HepG2 (cell line): ENCODE results near the gene FAF2. TPM values are rescaled to one million over a fixed set of nuclear protein-coding genes. Genes with fewer than 3 reads are reported as not detected.

Experiments
- ATAC-seq: fragments of 200-7000 bp; cut with Tn5 transposase; 3 replicates; pipeline ENCODE4 v1.9.1; 2020; ENCODE audit warnings: mild to moderate bottlenecking, moderate library complexity
- BruUV-seq: library from RNA; stranded (reverse); fragments of 400-500 nt; replicated peaks from 2 replicates; lab custom pipeline; 2021; lab: Mats Ljungman, UMichigan
- CTCF ChIA-PET: fragments of 300-600 bp; formaldehyde crosslinking; extraction: SDS; loops from one replicate; lab custom pipeline; 2021; ENCODE audit warnings: low total read pairs, inconsistent platforms, low intra/inter-chr PET ratio; lab: Yijun Ruan, JAX
- POLR2A ChIA-PET: fragments of 350-600 bp; sonication (Branson Sonifier 250); formaldehyde crosslinking; loops from one replicate; lab custom pipeline; 2020; ENCODE audit warnings: antibody characterized with exemption, inconsistent platforms; lab: Yijun Ruan, JAX
- DNase-seq: peaks from one replicate; pipeline ENCODE4 v3.0.0-alpha.2; 2015; ENCODE audit warnings: low spot score
- FAIRE-seq: peaks from 3 replicates; lab custom pipeline; 2011; peaks lifted over from hg19 to GRCh38; lab: Jason Lieb, UNC
- H2AFZ ChIP-seq: one replicate; pipeline ENCODE4 v1.6.1; 2011; ENCODE audit warnings: low read length, inconsistent platforms
- H3K27ac ChIP-seq: fragments of 300-600 bp; 3 replicates; pipeline ENCODE4 v1.8.0; 2011; ENCODE audit warnings: mixed run types, mild to moderate bottlenecking, mixed read lengths, low read length, inconsistent platforms; ENCODE audit not compliant: insufficient read depth; ENCODE audit errors: extremely low read length
- H3K27me3 ChIP-seq, 2 experiments: fragments of 200-600 bp in 1 of 2; 2 replicates in 1 of 2; 3 replicates in 1 of 2; pipeline versions ENCODE4 v1.6.0 to v1.8.0; 2011; ENCODE audit warnings: low read length in 2 of 2, mild to moderate bottlenecking in 2 of 2, moderate library complexity in 2 of 2, inconsistent platforms in 1 of 2; ENCODE audit not compliant: insufficient read depth in 2 of 2, control insufficient read depth in 1 of 2
- H3K36me3 ChIP-seq, 2 experiments: fragments of 200-600 bp in 1 of 2; replicated peaks in 1 of 2; 2 replicates in 1 of 2; 3 replicates in 1 of 2; pipeline versions ENCODE4 v1.5.1 to v1.8.0; 2011; ENCODE audit warnings: low read length in 2 of 2, inconsistent platforms in 1 of 2; ENCODE audit not compliant: insufficient read depth in 2 of 2, control insufficient read depth in 1 of 2
- H3K4me1 ChIP-seq: 2 replicates; pipeline ENCODE4 v1.5.1; 2012; ENCODE audit warnings: low read length, inconsistent platforms; ENCODE audit not compliant: insufficient read depth
- H3K4me2 ChIP-seq: 2 replicates; pipeline ENCODE4 v1.6.0; 2011; ENCODE audit warnings: low read depth, low read length, inconsistent platforms
- H3K4me3 ChIP-seq, 3 experiments: fragments of 200-600 bp in 1 of 3; sonication (generic), shearing (Covaris generic) in 1 of 3; replicated peaks in 1 of 3; 2 replicates each; pipeline ENCODE4 v1.5.1; 2011 to 2016; ENCODE audit warnings: low read length in 3 of 3, inconsistent platforms in 2 of 3, low read depth in 2 of 3, mild to moderate bottlenecking in 2 of 3, control low read depth in 1 of 3, mixed read lengths in 1 of 3; ENCODE audit not compliant: insufficient read depth in 1 of 3
- H3K79me2 ChIP-seq: one replicate; pipeline ENCODE4 v1.6.1; 2011; ENCODE audit warnings: low read length, inconsistent platforms; ENCODE audit not compliant: insufficient read depth
- H3K9ac ChIP-seq: 2 replicates; pipeline ENCODE4 v1.6.0; 2011; ENCODE audit warnings: mild to moderate bottlenecking, low read depth, low read length, inconsistent platforms; ENCODE audit not compliant: insufficient read depth
- H3K9me3 ChIP-seq: 2 replicates; pipeline ENCODE4 v1.5.1; 2012; ENCODE audit warnings: mild to moderate bottlenecking, low read length
- H4K20me1 ChIP-seq: 2 replicates; pipeline ENCODE4 v1.6.0; 2011; ENCODE audit warnings: inconsistent platforms, mild to moderate bottlenecking, low read length, moderate library complexity; ENCODE audit not compliant: insufficient read depth
- AGO2 ChIP-seq: fragments of 200-400 bp; formaldehyde crosslinking; optimal IDR thresholded peaks from 2 replicates; pipeline ENCODE3; 2017; ENCODE audit warnings: mild to moderate bottlenecking, low read depth, low read length, moderate library complexity
- HNRNPL ChIP-seq: fragments of 200-400 bp; formaldehyde crosslinking; IDR thresholded peaks from 2 replicates; pipeline ENCODE4 v1.6.1; 2017; ENCODE audit warnings: mild to moderate bottlenecking, low read depth, low read length
- PCBP2 ChIP-seq: fragments of 200-400 bp; formaldehyde crosslinking; optimal IDR thresholded peaks from 2 replicates; pipeline ENCODE3; 2018; ENCODE audit warnings: low read length, low read depth; ENCODE audit not compliant: poor library complexity, severe bottlenecking
- SNAI1 ChIP-seq: sonication (generic); formaldehyde crosslinking; IDR thresholded peaks from 2 replicates; pipeline ENCODE4 v1.5.0; 2020; ENCODE audit warnings: mild to moderate bottlenecking, missing genetic modification reagents, borderline replicate concordance
- ZNF501 ChIP-seq: sonication (generic); formaldehyde crosslinking; IDR thresholded peaks from 2 replicates; pipeline ENCODE4 v1.5.1; 2020; ENCODE audit warnings: mild to moderate bottlenecking, moderate library complexity, missing genetic modification reagents
- ZNF766 ChIP-seq: sonication (generic); formaldehyde crosslinking; IDR thresholded peaks from 2 replicates; pipeline ENCODE4 v1.5.0; 2020; ENCODE audit warnings: missing genetic modification reagents, borderline replicate concordance
- ZSCAN12 ChIP-seq: sonication (generic); formaldehyde crosslinking; IDR thresholded peaks from 2 replicates; pipeline ENCODE4 v1.9.0; 2021; ENCODE audit warnings: mild to moderate bottlenecking, missing genetic modification reagents
- WGBS: methylation state at CpG from one replicate; pipeline ENCODE4 v1.1.6; 2017; ENCODE audit warnings: low lambda C conversion rate; 5-methylcytosine and 5-hydroxymethylcytosine counted together
- in situ Hi-C: cut with HindIII; loops from 2 replicates; pipeline ENCODE4 v1.10.0; 2017; ENCODE audit warnings: low pct_unique_long_range_greater_than_20kb; ENCODE audit not compliant: extremely low pct_ligation_motif_present
- intact Hi-C: fragments of 100-400 bp; cut with micrococcal nuclease; formaldehyde crosslinking; loops from one replicate; pipeline ENCODE4 v1.10.0; 2022; ENCODE audit not compliant: unreplicated experiment
- polyA plus RNA-seq, 8 experiments: library from polyadenylated mRNA; depleted of rRNA in 3 of 8; stranded (reverse) in 7 of 8; unstranded in 1 of 8; fragments of >200 nt; fragmentation: Illumina TruSeq in 4 of 8; extraction: Trizol in 4 of 8; gene quantifications; 2 replicates each; pipeline versions ENCODE4 v1.2.1 to v1.2.3, GENCODE V29; 2011 to 2016; ENCODE audit warnings: low read depth in 4 of 8, missing spikeins in 1 of 8, mixed read lengths in 1 of 8; ENCODE audit not compliant: insufficient read depth in 1 of 8
- total RNA-seq, 5 experiments: library from RNA; depleted of rRNA; stranded (reverse); fragments of >200 nt; fragmentation: Illumina TruSeq; extraction: Trizol; gene quantifications; 2 replicates each; pipeline ENCODE4 v1.2.3, GENCODE V29; 2016; ENCODE audit warnings: low read depth in 1 of 5
- TF ChIP-seq, protein P1 (sequence below): IDR thresholded peaks from 2 replicates; pipeline ENCODE4 v1.6.1; 2016; ENCODE audit warnings: mild to moderate bottlenecking, missing biosample characterization, missing genetic modification reagents
- TF ChIP-seq, protein P2 (sequence below): sonication (generic); formaldehyde crosslinking; IDR thresholded peaks from 2 replicates; pipeline ENCODE4 v1.8.0; 2023; ENCODE audit warnings: mild to moderate bottlenecking, missing genetic modification reagents
- TF ChIP-seq, protein P3 (sequence below): sonication (generic); formaldehyde crosslinking; IDR thresholded peaks from 2 replicates; pipeline ENCODE4 v1.4.0; 2020; ENCODE audit warnings: missing genetic modification reagents
- TF ChIP-seq, protein P4 (sequence below): sonication (generic); formaldehyde crosslinking; IDR thresholded peaks from 2 replicates; pipeline ENCODE4 v1.4.0; 2020; ENCODE audit warnings: low read depth, missing genetic modification reagents

FAF2 gene
- total and polyA plus RNA-seq, 2 of the 13 experiments (the other 11 are each of a cell fraction or from before 2014, with no cell fraction given): 27.8 to 34.3 TPM

DNA sequence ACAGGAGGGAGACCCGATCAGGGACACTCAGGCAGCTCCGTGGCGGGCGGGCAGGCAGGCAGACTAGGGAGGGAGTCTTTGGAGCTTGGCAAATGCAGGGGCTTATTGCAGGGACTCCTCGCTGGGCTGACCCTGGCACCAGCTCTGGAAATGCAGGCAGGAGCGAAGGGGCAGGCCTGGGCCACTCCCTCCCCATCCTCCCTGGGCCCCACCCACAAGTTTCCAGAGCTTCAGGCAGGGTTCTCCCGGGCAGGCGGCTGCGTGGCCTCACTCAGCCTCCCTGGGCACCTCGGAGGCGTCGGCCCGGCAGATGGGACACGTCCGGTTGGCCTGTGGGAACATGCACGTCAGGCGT is 80.6 kb downstream of the FAF2 start:
- H3K27me3 ChIP-seq: no peaks in the 10 kb centered on the region
- no peak overlapping the region for H3K4me3 ChIP-seq
- in situ Hi-C loops: loop anchor here (25.0 kb wide), 1 partner anchor 834 kb away; the partner anchor contains the start of genes LMAN2 and RGS14
- H3K27ac ChIP-seq: no peak overlapping the region
- 100% methylated on average over 1 of the region's 17 CpGs for WGBS
- no peak overlapping the region for H3K4me2 ChIP-seq
- no peak for DNase-seq
- H3K9ac ChIP-seq: no peak overlapping the region
- CTCF ChIA-PET: no interaction called here
- peaks cover 16% of the 10 kb centered on the region for H4K20me1 ChIP-seq
- ATAC-seq: no peak
- peak; percentile 15 for TF ChIP-seq AGO2
- TF ChIP-seq ZNF501 (CRISPR knock-in tag): no peak
- TF ChIP-seq HNRNPL: 0 out of 2 replicates have a peak, but pooled peaks have one; percentile 5
- TF ChIP-seq, protein P1, sequence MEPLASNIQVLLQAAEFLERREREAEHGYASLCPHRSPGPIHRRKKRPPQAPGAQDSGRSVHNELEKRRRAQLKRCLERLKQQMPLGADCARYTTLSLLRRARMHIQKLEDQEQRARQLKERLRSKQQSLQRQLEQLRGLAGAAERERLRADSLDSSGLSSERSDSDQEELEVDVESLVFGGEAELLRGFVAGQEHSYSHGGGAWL (CRISPR knock-in tag): no peak
- H2AFZ ChIP-seq: no peak overlapping the region
- H3K9me3 ChIP-seq: no peaks in the 10 kb centered on the region
- intact Hi-C loops: no loop called here
- no TSS peak for BruUV-seq
- FAIRE-seq: no peak
- POLR2A ChIA-PET: no interaction called here
- peaks cover 11% of the 10 kb centered on the region for H3K79me2 ChIP-seq
- H3K4me1 ChIP-seq: peaks cover 6% of the 10 kb centered on the region
- peaks cover 23 to 43% of the 10 kb centered on the region in 2 experiments for H3K36me3 ChIP-seq

DNA sequence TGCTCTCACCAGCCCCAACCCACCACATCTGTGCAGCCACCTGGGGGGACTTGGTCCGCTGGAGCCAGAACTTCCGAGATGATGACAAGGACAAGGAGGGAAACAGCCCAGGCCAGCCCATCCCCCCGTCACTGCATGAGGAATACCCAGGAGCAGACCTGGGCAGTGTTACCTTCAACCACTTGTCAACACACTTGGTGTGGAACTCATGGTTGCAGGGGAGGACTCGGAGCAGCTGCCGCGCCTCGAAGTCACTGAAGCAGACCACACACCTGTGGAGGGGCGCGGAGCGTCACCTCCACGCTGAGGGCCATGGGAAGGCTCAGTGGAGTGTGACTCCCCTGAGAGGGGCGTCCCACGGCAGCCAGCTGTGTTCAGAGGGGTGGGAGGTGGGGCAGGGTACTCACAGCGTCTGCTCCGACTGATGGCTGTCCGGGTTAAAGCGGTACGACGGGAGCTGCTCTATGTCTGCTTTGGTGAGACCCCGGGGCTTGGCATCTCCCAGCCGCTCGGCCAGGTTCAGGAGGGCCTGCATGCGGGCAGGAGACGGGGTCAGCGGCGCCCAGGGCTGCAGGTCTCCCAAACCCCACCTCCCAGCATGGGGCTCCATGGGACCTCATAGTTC is 81.0 kb downstream of the FAF2 start:
- Histone ChIP-seq H3K4me3 (no peak overlapping the region), H3K79me2 (peaks cover 16% of the 10 kb centered on the region), H3K4me1 (peaks cover 10% of the 10 kb centered on the region), H3K9me3 (no peaks in the 10 kb centered on the region), H3K36me3 (peaks cover 23 to 43% of the 10 kb centered on the region in 2 experiments), H2AFZ (no peak overlapping the region), H4K20me1 (peaks cover 20% of the 10 kb centered on the region), H3K9ac (no peak overlapping the region), H3K27me3 (no peaks in the 10 kb centered on the region), H3K4me2 (no peak overlapping the region), H3K27ac (no peak overlapping the region)
- ATAC-seq (no peak), DNase-seq (no peak), FAIRE-seq (no peak)
- intact Hi-C loops (no loop called here), in situ Hi-C loops (loop anchor here (25.0 kb wide), 1 partner anchor 833 kb away; the partner anchor contains the start of genes LMAN2 and RGS14)
- POLR2A ChIA-PET: no interaction called here
- no TSS peak for BruUV-seq
- CTCF ChIA-PET: no interaction called here
- WGBS: 99% methylated on average over 17 of the region's 26 CpGs
- TF ChIP-seq, protein P2, sequence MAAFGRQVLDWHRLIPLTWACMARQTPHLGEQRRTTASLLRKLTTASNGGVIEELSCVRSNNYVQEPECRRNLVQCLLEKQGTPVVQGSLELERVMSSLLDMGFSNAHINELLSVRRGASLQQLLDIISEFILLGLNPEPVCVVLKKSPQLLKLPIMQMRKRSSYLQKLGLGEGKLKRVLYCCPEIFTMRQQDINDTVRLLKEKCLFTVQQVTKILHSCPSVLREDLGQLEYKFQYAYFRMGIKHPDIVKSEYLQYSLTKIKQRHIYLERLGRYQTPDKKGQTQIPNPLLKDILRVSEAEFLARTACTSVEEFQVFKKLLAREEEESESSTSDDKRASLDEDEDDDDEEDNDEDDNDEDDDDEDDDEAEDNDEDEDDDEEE (CRISPR knock-in tag): no peak
- TF ChIP-seq ZNF766 (CRISPR knock-in tag): no peak
- no peak for TF ChIP-seq ZSCAN12
- TF ChIP-seq SNAI1: no peak
- TF ChIP-seq, protein P3, sequence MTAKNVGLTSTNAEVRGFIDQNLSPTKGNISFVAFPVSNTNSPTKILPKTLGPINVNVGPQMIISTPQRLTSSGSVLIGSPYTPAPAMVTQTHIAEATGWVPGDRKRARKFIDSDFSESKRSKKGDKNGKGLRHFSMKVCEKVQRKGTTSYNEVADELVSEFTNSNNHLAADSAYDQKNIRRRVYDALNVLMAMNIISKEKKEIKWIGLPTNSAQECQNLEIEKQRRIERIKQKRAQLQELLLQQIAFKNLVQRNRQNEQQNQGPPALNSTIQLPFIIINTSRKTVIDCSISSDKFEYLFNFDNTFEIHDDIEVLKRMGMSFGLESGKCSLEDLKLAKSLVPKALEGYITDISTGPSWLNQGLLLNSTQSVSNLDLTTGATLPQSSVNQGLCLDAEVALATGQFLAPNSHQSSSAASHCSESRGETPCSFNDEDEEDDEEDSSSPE (CRISPR knock-in tag): no peak
- TF ChIP-seq PCBP2: no peak
- TF ChIP-seq, protein P4, sequence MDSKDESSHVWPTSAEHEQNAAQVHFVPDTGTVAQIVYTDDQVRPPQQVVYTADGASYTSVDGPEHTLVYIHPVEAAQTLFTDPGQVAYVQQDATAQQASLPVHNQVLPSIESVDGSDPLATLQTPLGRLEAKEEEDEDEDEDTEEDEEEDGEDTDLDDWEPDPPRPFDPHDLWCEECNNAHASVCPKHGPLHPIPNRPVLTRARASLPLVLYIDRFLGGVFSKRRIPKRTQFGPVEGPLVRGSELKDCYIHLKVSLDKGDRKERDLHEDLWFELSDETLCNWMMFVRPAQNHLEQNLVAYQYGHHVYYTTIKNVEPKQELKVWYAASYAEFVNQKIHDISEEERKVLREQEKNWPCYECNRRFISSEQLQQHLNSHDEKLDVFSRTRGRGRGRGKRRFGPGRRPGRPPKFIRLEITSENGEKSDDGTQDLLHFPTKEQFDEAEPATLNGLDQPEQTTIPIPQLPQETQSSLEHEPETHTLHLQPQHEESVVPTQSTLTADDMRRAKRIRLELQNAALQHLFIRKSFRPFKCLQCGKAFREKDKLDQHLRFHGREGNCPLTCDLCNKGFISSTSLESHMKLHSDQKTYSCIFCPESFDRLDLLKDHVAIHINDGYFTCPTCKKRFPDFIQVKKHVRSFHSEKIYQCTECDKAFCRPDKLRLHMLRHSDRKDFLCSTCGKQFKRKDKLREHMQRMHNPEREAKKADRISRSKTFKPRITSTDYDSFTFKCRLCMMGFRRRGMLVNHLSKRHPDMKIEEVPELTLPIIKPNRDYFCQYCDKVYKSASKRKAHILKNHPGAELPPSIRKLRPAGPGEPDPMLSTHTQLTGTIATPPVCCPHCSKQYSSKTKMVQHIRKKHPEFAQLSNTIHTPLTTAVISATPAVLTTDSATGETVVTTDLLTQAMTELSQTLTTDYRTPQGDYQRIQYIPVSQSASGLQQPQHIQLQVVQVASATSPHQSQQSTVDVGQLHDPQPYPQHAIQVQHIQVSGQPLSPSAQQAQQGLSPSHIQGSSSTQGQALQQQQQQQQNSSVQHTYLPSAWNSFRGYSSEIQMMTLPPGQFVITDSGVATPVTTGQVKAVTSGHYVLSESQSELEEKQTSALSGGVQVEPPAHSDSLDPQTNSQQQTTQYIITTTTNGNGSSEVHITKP (CRISPR knock-in tag): no peak
